ENCODE data around the gene USB1. TPM values are rescaled to one million over a fixed set of nuclear protein-coding genes. Genes with fewer than 3 reads are reported as not detected.

The USB1 gene
- polyA plus RNA-seq, 4 donors, result 19.9 to 26.5 (median 24.0) TPM

- Histone ChIP-seq H3K36me3 (ENCODE audit: control insufficient read depth in 3 of 3, insufficient read depth in 2 of 3, low read depth in 1 of 3, low read length in 3 of 3) (peaks cover 0 to 70% (median 8%) of the 10 kb centered on the region in 3 donors), H3K4me1 (ENCODE audit: control insufficient read depth in 3 of 3, insufficient read depth in 2 of 3, low read depth in 1 of 3, low read length in 2 of 3) (peaks cover 3 to 17% (median 12%) of the 10 kb centered on the region in 3 donors), H3K27me3 (ENCODE audit: control insufficient read depth in 3 of 3, insufficient read depth in 3 of 3, low read length in 3 of 3) (no peaks in the 10 kb centered on the region), H3K9me3 (ENCODE audit: control insufficient read depth in 2 of 2, insufficient read depth in 1 of 2, low read depth in 1 of 2, low read length in 1 of 2) (no peaks in the 10 kb centered on the region), H3K4me3 (ENCODE audit: low read depth in 1 of 3, low read length in 3 of 3) (no peak overlapping the region), H3K27ac (ENCODE audit: low read depth in 1 of 3, low read length in 2 of 3) (no peak overlapping the region)
- DNase-seq, result no peak
- 85 to 88% (median 86%) methylated on average over 12 to 14 of the region's 14 CpGs for WGBS, 3 donors
- FAIRE-seq, result no peak
Observed at GRCh38 chr16:58034128-58034685, 33.0 kb downstream of the USB1 start.

- H3K4me3 ChIP-seq (ENCODE audit: low read depth in 1 of 3, low read length in 3 of 3), result no peak overlapping the region
- H3K27ac ChIP-seq (ENCODE audit: low read depth in 1 of 3, low read length in 2 of 3), result no peak overlapping the region
- H3K27me3 ChIP-seq (ENCODE audit: control insufficient read depth in 3 of 3, insufficient read depth in 3 of 3, low read length in 3 of 3), result no peaks in the 10 kb centered on the region
- WGBS, 3 donors, result 80 to 85% (median 81%) methylated on average over 11 of the region's 11 CpGs
- H3K36me3 ChIP-seq (ENCODE audit: control insufficient read depth in 3 of 3, insufficient read depth in 2 of 3, low read depth in 1 of 3, low read length in 3 of 3), result peaks cover 0 to 73% (median 10%) of the 10 kb centered on the region in 3 donors
- DNase-seq (no peak), FAIRE-seq (no peak)
- peaks cover 3 to 14% (median 12%) of the 10 kb centered on the region in 3 donors for H3K4me1 ChIP-seq (ENCODE audit: control insufficient read depth in 3 of 3, insufficient read depth in 2 of 3, low read depth in 1 of 3, low read length in 2 of 3)
- H3K9me3 ChIP-seq (ENCODE audit: control insufficient read depth in 2 of 2, insufficient read depth in 1 of 2, low read depth in 1 of 2, low read length in 1 of 2), result no peaks in the 10 kb centered on the region
Observed at GRCh38 chr16:58034774-58035173, 33.6 kb downstream of the USB1 start.

GRCh38 chr16:58035356-58036170 lies 34.4 kb downstream of the USB1 start:
- 78 to 82% (median 79%) methylated on average over 14 of the region's 14 CpGs for WGBS, 3 donors
- no peak overlapping the region for H3K27ac ChIP-seq (ENCODE audit: low read depth in 1 of 3, low read length in 2 of 3)
- no peaks in the 10 kb centered on the region for H3K9me3 ChIP-seq (ENCODE audit: control insufficient read depth in 2 of 2, insufficient read depth in 1 of 2, low read depth in 1 of 2, low read length in 1 of 2)
- FAIRE-seq (no peak), DNase-seq (no peak)
- H3K27me3 ChIP-seq (ENCODE audit: control insufficient read depth in 3 of 3, insufficient read depth in 3 of 3, low read length in 3 of 3), result no peaks in the 10 kb centered on the region
- peaks cover 0 to 9% (median 7%) of the 10 kb centered on the region in 3 donors for H3K4me1 ChIP-seq (ENCODE audit: control insufficient read depth in 3 of 3, insufficient read depth in 2 of 3, low read depth in 1 of 3, low read length in 2 of 3)
- H3K36me3 ChIP-seq (ENCODE audit: control insufficient read depth in 3 of 3, insufficient read depth in 2 of 3, low read depth in 1 of 3, low read length in 3 of 3), result peaks cover 0 to 73% (median 14%) of the 10 kb centered on the region in 3 donors
- H3K4me3 ChIP-seq (ENCODE audit: low read depth in 1 of 3, low read length in 3 of 3), result no peak overlapping the region

GRCh38 chr16:58036943-58037342 lies 35.7 kb downstream of the USB1 start:
- DNase-seq, result no peak
- Histone ChIP-seq H3K27ac (ENCODE audit: low read depth in 1 of 3, low read length in 2 of 3) (no peak overlapping the region), H3K4me3 (ENCODE audit: low read depth in 1 of 3, low read length in 3 of 3) (no peak overlapping the region), H3K36me3 (ENCODE audit: control insufficient read depth in 3 of 3, insufficient read depth in 2 of 3, low read depth in 1 of 3, low read length in 3 of 3) (peaks cover 0 to 77% (median 24%) of the 10 kb centered on the region in 3 donors), H3K27me3 (ENCODE audit: control insufficient read depth in 3 of 3, insufficient read depth in 3 of 3, low read length in 3 of 3) (no peaks in the 10 kb centered on the region), H3K9me3 (ENCODE audit: control insufficient read depth in 2 of 2, insufficient read depth in 1 of 2, low read depth in 1 of 2, low read length in 1 of 2) (no peaks in the 10 kb centered on the region), H3K4me1 (ENCODE audit: control insufficient read depth in 3 of 3, insufficient read depth in 2 of 3, low read depth in 1 of 3, low read length in 2 of 3) (peaks cover 0 to 8% (median 0%) of the 10 kb centered on the region in 3 donors)
- WGBS, 3 donors, result 93 to 96% (median 93%) methylated on average over 6 of the region's 6 CpGs
- no peak for FAIRE-seq

- DNase-seq, result no peak
- H3K27me3 ChIP-seq (ENCODE audit: control insufficient read depth in 3 of 3, insufficient read depth in 3 of 3, low read length in 3 of 3), result no peaks in the 10 kb centered on the region
- peaks cover 0 to 81% (median 29%) of the 10 kb centered on the region in 3 donors for H3K36me3 ChIP-seq (ENCODE audit: control insufficient read depth in 3 of 3, insufficient read depth in 2 of 3, low read depth in 1 of 3, low read length in 3 of 3)
- H3K4me1 ChIP-seq (ENCODE audit: control insufficient read depth in 3 of 3, insufficient read depth in 2 of 3, low read depth in 1 of 3, low read length in 2 of 3), result peaks cover 0 to 8% (median 0%) of the 10 kb centered on the region in 3 donors
- no peak overlapping the region for H3K27ac ChIP-seq (ENCODE audit: low read depth in 1 of 3, low read length in 2 of 3)
- FAIRE-seq, result no peak
- H3K9me3 ChIP-seq (ENCODE audit: control insufficient read depth in 2 of 2, insufficient read depth in 1 of 2, low read depth in 1 of 2, low read length in 1 of 2), result no peaks in the 10 kb centered on the region
- WGBS, 3 donors, result 94 to 96% (median 94%) methylated on average over 16 of the region's 16 CpGs
- H3K4me3 ChIP-seq (ENCODE audit: low read depth in 1 of 3, low read length in 3 of 3), result no peak overlapping the region
Observed at GRCh38 chr16:58037365-58038057, 36.3 kb downstream of the USB1 start.

- no peak for FAIRE-seq
- Histone ChIP-seq H3K27me3 (ENCODE audit: control insufficient read depth in 3 of 3, insufficient read depth in 3 of 3, low read length in 3 of 3) (no peaks in the 10 kb centered on the region), H3K27ac (ENCODE audit: low read depth in 1 of 3, low read length in 2 of 3) (no peak overlapping the region), H3K36me3 (ENCODE audit: control insufficient read depth in 3 of 3, insufficient read depth in 2 of 3, low read depth in 1 of 3, low read length in 3 of 3) (peaks cover 0 to 86% (median 29%) of the 10 kb centered on the region in 3 donors), H3K4me3 (ENCODE audit: low read depth in 1 of 3, low read length in 3 of 3) (no peak overlapping the region), H3K9me3 (ENCODE audit: control insufficient read depth in 2 of 2, insufficient read depth in 1 of 2, low read depth in 1 of 2, low read length in 1 of 2) (no peaks in the 10 kb centered on the region), H3K4me1 (ENCODE audit: control insufficient read depth in 3 of 3, insufficient read depth in 2 of 3, low read depth in 1 of 3, low read length in 2 of 3) (peaks cover 0 to 8% (median 0%) of the 10 kb centered on the region in 3 donors)
- no peak for DNase-seq
- WGBS, 3 donors, result 92 to 95% (median 94%) methylated on average over 20 of the region's 20 CpGs
Observed at GRCh38 chr16:58038219-58038641, 37.0 kb downstream of the USB1 start.

- FAIRE-seq, result no peak
Observed at GRCh38 chr16:58039829-58040495, 38.8 kb downstream of the USB1 start.

GRCh38 chr16:58040496-58040846 lies 39.3 kb downstream of the USB1 start:
- FAIRE-seq, result no peak

More at GRCh38 chr16:58039829-58040495, 38.8 kb downstream of the USB1 start:
- H3K4me1 ChIP-seq (ENCODE audit: control insufficient read depth in 3 of 3, insufficient read depth in 2 of 3, low read depth in 1 of 3, low read length in 2 of 3), result no peaks in the 10 kb centered on the region
- H3K9me3 ChIP-seq (ENCODE audit: control insufficient read depth in 2 of 2, insufficient read depth in 1 of 2, low read depth in 1 of 2, low read length in 1 of 2), result no peaks in the 10 kb centered on the region
- H3K4me3 ChIP-seq (ENCODE audit: low read depth in 1 of 3, low read length in 3 of 3), result no peak overlapping the region
- WGBS, 3 donors, result 93 to 94% (median 94%) methylated on average over 23 to 26 of the region's 26 CpGs
- peaks cover 0 to 93% (median 32%) of the 10 kb centered on the region in 3 donors for H3K36me3 ChIP-seq (ENCODE audit: control insufficient read depth in 3 of 3, insufficient read depth in 2 of 3, low read depth in 1 of 3, low read length in 3 of 3)
- no peak for DNase-seq
- no peak overlapping the region for H3K27ac ChIP-seq (ENCODE audit: low read depth in 1 of 3, low read length in 2 of 3)
- H3K27me3 ChIP-seq (ENCODE audit: control insufficient read depth in 3 of 3, insufficient read depth in 3 of 3, low read length in 3 of 3), result no peaks in the 10 kb centered on the region

More at GRCh38 chr16:58040496-58040846, 39.3 kb downstream of the USB1 start:
- no peaks in the 10 kb centered on the region for H3K27me3 ChIP-seq (ENCODE audit: control insufficient read depth in 3 of 3, insufficient read depth in 3 of 3, low read length in 3 of 3)
- no peak overlapping the region for H3K27ac ChIP-seq (ENCODE audit: low read depth in 1 of 3, low read length in 2 of 3)
- peaks cover 0 to 93% (median 32%) of the 10 kb centered on the region in 3 donors for H3K36me3 ChIP-seq (ENCODE audit: control insufficient read depth in 3 of 3, insufficient read depth in 2 of 3, low read depth in 1 of 3, low read length in 3 of 3)
- no peaks in the 10 kb centered on the region for H3K9me3 ChIP-seq (ENCODE audit: control insufficient read depth in 2 of 2, insufficient read depth in 1 of 2, low read depth in 1 of 2, low read length in 1 of 2)
- no peak overlapping the region for H3K4me3 ChIP-seq (ENCODE audit: low read depth in 1 of 3, low read length in 3 of 3)
- DNase-seq, result no peak
- no peaks in the 10 kb centered on the region for H3K4me1 ChIP-seq (ENCODE audit: control insufficient read depth in 3 of 3, insufficient read depth in 2 of 3, low read depth in 1 of 3, low read length in 2 of 3)
- 96 to 97% (median 97%) methylated on average over 12 of the region's 12 CpGs for WGBS, 3 donors
